ENCODE data around the gene SI.

DNA sequence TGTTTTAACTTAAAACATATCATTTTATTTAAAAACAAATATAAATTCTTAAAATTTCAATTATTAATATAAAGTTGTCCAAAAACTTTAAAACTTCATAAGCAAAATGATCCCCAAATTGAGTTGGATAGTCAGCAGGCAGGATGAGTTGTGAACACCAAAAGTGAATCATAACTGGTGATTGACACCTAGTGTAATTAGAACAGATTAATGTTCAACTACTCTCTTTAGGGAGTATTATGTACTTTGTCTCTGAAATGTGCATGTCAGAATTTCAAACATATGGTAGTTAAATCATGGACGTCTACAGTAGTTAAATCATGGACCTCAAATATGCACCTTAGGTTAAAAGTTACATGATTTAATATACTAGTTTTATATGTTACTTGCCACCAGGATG is 2.9 kb upstream of the SI start:
- no peak for TF ChIP-seq EZH2 (IDR thresholded peaks at IDR 0.05; ENCODE audit: insufficient read depth, low read length)
- TF ChIP-seq, protein P1, sequence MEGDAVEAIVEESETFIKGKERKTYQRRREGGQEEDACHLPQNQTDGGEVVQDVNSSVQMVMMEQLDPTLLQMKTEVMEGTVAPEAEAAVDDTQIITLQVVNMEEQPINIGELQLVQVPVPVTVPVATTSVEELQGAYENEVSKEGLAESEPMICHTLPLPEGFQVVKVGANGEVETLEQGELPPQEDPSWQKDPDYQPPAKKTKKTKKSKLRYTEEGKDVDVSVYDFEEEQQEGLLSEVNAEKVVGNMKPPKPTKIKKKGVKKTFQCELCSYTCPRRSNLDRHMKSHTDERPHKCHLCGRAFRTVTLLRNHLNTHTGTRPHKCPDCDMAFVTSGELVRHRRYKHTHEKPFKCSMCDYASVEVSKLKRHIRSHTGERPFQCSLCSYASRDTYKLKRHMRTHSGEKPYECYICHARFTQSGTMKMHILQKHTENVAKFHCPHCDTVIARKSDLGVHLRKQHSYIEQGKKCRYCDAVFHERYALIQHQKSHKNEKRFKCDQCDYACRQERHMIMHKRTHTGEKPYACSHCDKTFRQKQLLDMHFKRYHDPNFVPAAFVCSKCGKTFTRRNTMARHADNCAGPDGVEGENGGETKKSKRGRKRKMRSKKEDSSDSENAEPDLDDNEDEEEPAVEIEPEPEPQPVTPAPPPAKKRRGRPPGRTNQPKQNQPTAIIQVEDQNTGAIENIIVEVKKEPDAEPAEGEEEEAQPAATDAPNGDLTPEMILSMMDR (IDR thresholded peaks at IDR 0.05; ENCODE audit: insufficient read depth, low read depth, low read length) = no peak

Measured in astrocyte (in vitro differentiated cells and primary cell).